ENCODE data around the gene CNKSR3. TPM values are rescaled to one million over a fixed set of nuclear protein-coding genes. Genes with fewer than 3 reads are reported as not detected.

The CNKSR3 gene
- polyA plus RNA-seq, 1 donor from 2014 or later, result 3.0 TPM

DNA sequence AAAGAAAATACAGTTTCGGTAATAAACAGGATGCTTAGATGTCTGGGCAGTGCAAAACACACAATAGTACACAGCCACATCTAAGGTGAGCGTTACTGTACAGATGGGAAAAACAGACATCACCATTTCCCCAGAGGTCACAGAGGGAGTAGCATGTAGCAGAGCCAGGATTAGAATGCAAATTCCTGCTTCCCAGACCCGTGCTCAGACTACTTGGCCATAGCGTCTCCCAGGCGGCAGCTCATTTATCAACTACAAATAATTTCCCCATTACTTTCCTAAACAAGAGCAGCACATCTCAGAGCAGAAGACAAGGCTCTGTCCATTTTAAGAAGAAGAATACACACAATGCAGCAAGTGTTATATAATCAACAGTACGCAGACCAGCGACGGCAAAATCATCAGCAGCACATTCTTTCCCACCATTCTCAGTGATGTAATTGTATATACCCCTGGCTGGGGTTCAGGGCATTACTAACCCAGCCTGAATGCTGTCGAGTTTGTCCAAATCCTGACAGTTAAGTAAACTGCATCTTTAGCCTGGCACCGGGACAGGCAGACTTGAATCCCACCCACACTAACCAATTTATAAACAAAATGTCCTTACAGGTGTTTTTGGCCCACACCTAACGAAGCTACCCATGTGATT, 61.9 kb downstream of the CNKSR3 start:
- TF ChIP-seq POLR2AphosphoS5 (IDR thresholded peaks at IDR 0.05) (no peak), EP300 (conservative IDR thresholded peaks at IDR 0.05; ENCODE audit: poor library complexity, severe bottlenecking) (no peak), TAF1 (IDR thresholded peaks at IDR 0.05; ENCODE audit: low read depth) (no peak), SMC3 (conservative IDR thresholded peaks at IDR 0.05; ENCODE audit: poor library complexity) (no peak), EZH2 (IDR thresholded peaks at IDR 0.05; ENCODE audit: borderline replicate concordance, insufficient read depth, low read length, poor library complexity, severe bottlenecking) (no peak), MXI1 (conservative IDR thresholded peaks at IDR 0.05; ENCODE audit: poor library complexity, severe bottlenecking) (no peak), RAD21 (conservative IDR thresholded peaks at IDR 0.05) (no peak)
- TF ChIP-seq, protein P1, sequence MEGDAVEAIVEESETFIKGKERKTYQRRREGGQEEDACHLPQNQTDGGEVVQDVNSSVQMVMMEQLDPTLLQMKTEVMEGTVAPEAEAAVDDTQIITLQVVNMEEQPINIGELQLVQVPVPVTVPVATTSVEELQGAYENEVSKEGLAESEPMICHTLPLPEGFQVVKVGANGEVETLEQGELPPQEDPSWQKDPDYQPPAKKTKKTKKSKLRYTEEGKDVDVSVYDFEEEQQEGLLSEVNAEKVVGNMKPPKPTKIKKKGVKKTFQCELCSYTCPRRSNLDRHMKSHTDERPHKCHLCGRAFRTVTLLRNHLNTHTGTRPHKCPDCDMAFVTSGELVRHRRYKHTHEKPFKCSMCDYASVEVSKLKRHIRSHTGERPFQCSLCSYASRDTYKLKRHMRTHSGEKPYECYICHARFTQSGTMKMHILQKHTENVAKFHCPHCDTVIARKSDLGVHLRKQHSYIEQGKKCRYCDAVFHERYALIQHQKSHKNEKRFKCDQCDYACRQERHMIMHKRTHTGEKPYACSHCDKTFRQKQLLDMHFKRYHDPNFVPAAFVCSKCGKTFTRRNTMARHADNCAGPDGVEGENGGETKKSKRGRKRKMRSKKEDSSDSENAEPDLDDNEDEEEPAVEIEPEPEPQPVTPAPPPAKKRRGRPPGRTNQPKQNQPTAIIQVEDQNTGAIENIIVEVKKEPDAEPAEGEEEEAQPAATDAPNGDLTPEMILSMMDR (IDR thresholded peaks at IDR 0.05; ENCODE audit: poor library complexity, severe bottlenecking), result no peak
- TF ChIP-seq, protein P2, sequence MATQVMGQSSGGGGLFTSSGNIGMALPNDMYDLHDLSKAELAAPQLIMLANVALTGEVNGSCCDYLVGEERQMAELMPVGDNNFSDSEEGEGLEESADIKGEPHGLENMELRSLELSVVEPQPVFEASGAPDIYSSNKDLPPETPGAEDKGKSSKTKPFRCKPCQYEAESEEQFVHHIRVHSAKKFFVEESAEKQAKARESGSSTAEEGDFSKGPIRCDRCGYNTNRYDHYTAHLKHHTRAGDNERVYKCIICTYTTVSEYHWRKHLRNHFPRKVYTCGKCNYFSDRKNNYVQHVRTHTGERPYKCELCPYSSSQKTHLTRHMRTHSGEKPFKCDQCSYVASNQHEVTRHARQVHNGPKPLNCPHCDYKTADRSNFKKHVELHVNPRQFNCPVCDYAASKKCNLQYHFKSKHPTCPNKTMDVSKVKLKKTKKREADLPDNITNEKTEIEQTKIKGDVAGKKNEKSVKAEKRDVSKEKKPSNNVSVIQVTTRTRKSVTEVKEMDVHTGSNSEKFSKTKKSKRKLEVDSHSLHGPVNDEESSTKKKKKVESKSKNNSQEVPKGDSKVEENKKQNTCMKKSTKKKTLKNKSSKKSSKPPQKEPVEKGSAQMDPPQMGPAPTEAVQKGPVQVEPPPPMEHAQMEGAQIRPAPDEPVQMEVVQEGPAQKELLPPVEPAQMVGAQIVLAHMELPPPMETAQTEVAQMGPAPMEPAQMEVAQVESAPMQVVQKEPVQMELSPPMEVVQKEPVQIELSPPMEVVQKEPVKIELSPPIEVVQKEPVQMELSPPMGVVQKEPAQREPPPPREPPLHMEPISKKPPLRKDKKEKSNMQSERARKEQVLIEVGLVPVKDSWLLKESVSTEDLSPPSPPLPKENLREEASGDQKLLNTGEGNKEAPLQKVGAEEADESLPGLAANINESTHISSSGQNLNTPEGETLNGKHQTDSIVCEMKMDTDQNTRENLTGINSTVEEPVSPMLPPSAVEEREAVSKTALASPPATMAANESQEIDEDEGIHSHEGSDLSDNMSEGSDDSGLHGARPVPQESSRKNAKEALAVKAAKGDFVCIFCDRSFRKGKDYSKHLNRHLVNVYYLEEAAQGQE (IDR thresholded peaks at IDR 0.05; ENCODE audit: borderline replicate concordance), result no peak
- Histone ChIP-seq H3K27me3 (ENCODE audit: insufficient read depth, low read depth, low read length) (no peaks in the 10 kb centered on the region), H2AFZ (ENCODE audit: low read depth, low read length) (no peak overlapping the region), H3K9ac (ENCODE audit: low read length) (no peak overlapping the region), H3K79me2 (replicated peaks; ENCODE audit: insufficient read depth, low read length) (peaks cover under 1% of the 10 kb centered on the region), H3K27ac (ENCODE audit: low read length) (no peak overlapping the region), H3K9me2 (ENCODE audit: insufficient read depth, low read length) (no peaks in the 10 kb centered on the region), H3K9me3 (ENCODE audit: low read length) (no peaks in the 10 kb centered on the region), H3K4me3 (ENCODE audit: low read length) (no peak overlapping the region), H3K4me2 (ENCODE audit: low read length) (no peak overlapping the region), H4K20me1 (ENCODE audit: insufficient read depth) (no peaks in the 10 kb centered on the region), H3F3A (ENCODE audit: insufficient read depth, low read length, poor library complexity, severe bottlenecking) (no peaks in the 10 kb centered on the region), H3K36me3 (ENCODE audit: insufficient read depth, low read length) (no peaks in the 10 kb centered on the region)

GRCh38 chr6:154447954-154448353, 62.5 kb downstream of the CNKSR3 start:
- Histone ChIP-seq H3K79me2 (replicated peaks; ENCODE audit: insufficient read depth, low read length) (no peaks in the 10 kb centered on the region), H3K27ac (ENCODE audit: low read length) (no peak overlapping the region), H3K9me2 (ENCODE audit: insufficient read depth, low read length) (no peaks in the 10 kb centered on the region), H3K9me3 (ENCODE audit: low read length) (no peaks in the 10 kb centered on the region), H3K4me3 (ENCODE audit: low read length) (no peak overlapping the region), H3F3A (ENCODE audit: insufficient read depth, low read length, poor library complexity, severe bottlenecking) (no peaks in the 10 kb centered on the region), H3K9ac (ENCODE audit: low read length) (no peak overlapping the region), H2AFZ (ENCODE audit: low read depth, low read length) (no peak overlapping the region), H3K36me3 (ENCODE audit: insufficient read depth, low read length) (no peaks in the 10 kb centered on the region), H3K4me2 (ENCODE audit: low read length) (no peak overlapping the region), H4K20me1 (ENCODE audit: insufficient read depth) (no peaks in the 10 kb centered on the region), H3K27me3 (ENCODE audit: insufficient read depth, low read depth, low read length) (no peaks in the 10 kb centered on the region)
- TF ChIP-seq, protein P2 (IDR thresholded peaks at IDR 0.05; ENCODE audit: borderline replicate concordance), result no peak

Measured in neural cell (in vitro differentiated cells).